Activated CD4-positive, alpha-beta T cell treated with anti-CD3 and anti-CD28 coated beads, Interleukin-2, amount 10 ng/mL, durations not matched to agents 7 days and 5 days (primary cell): Measurements from ENCODE around the gene OVCA2. TPM values are rescaled to one million over a fixed set of nuclear protein-coding genes. Genes with fewer than 3 reads are reported as not detected.
A peak's percentile ranks its signal among the peaks of the same experiment; 100 is the strongest.

ENCODE experiments used
- CTCF ChIA-PET: fragments of 350-600 bp; sonication (Branson Sonifier 250); formaldehyde crosslinking; loops from one replicate; lab custom pipeline; 2021; ENCODE audit warnings: antibody characterized with exemption; lab: Charles Lee
- POLR2A ChIA-PET: fragments of 350-600 bp; sonication (Branson Sonifier 250); formaldehyde crosslinking; loops from one replicate; lab custom pipeline; 2021; ENCODE audit warnings: antibody characterized with exemption; lab: Charles Lee
- DNase-seq: peaks from one replicate; pipeline ENCODE4 v3.0.0-alpha.2; 2020
- H3K27ac Mint-ChIP-seq: one replicate; pipeline ENCODE4 v1.8.0; 2021; ENCODE audit warnings: mild to moderate bottlenecking, moderate library complexity, mixed read lengths
- H3K27me3 Mint-ChIP-seq: one replicate; pipeline ENCODE4 v1.8.0; 2021; ENCODE audit warnings: mixed read lengths
- H3K36me3 Mint-ChIP-seq: one replicate; pipeline ENCODE4 v1.8.0; 2021; ENCODE audit warnings: low read depth, mixed read lengths
- H3K4me1 Mint-ChIP-seq: one replicate; pipeline ENCODE4 v1.8.0; 2021; ENCODE audit warnings: mixed read lengths
- H3K4me3 Mint-ChIP-seq: one replicate; pipeline ENCODE4 v1.8.0; 2021; ENCODE audit warnings: mild to moderate bottlenecking, moderate library complexity, mixed read lengths
- H3K9me3 Mint-ChIP-seq: one replicate; pipeline ENCODE4 v1.8.0; 2021; ENCODE audit warnings: mixed read lengths
- total RNA-seq, 2 experiments: library from RNA; stranded (reverse); gene quantifications; one replicate each; pipeline ENCODE4 v1.2.3, GENCODE V29; 2021

The OVCA2 gene
- total RNA-seq, 2 experiments from 2014 or later = 36.8 to 37.9 TPM

GRCh38 chr17:2018716-2019510, 22.9 kb upstream of the OVCA2 start:
- H3K27ac Mint-ChIP-seq = no peak overlapping the region
- peaks cover 48% of the 10 kb centered on the region for H3K27me3 Mint-ChIP-seq
- H3K4me3 Mint-ChIP-seq = no peak overlapping the region
- no peak for DNase-seq
- ChIA-PET POLR2A (no interaction called here), CTCF (interaction anchor here (0.6 to 1.7 kb wide), 2 partner anchors 10 to 1604 kb away, joined by 4 read pairs; no protein-coding TSS in a partner anchor)
- H3K9me3 Mint-ChIP-seq = peaks cover 2% of the 10 kb centered on the region
- no peaks in the 10 kb centered on the region for H3K36me3 Mint-ChIP-seq
- H3K4me1 Mint-ChIP-seq = peaks cover 2% of the 10 kb centered on the region

DNA sequence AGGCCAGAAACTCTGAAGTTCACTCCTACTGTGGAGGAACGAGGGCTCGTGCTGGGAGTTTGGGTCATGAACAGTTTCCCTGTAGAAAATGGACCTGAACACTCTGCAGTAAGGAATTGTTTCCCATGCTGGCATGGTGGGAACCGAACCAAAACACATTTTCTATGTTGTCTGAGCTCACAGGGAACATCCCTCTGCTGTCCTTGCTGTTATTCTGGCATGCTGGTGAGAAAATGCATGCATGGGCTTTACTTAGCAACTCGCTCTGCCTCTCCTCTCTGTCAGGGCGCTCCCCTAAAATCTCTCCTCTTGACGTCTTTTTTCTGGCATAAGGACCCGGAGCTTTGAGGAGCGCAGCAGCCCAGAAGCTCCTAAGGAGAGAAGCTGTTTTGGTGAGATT, 22.1 kb upstream of the OVCA2 start:
- CTCF ChIA-PET = interaction anchor here (0.6 to 1.7 kb wide), 3 partner anchors 8 to 1826 kb away, joined by 3 to 4 read pairs (median 3); partner anchors contain the start of gene NCBP3
- peaks cover 52% of the 10 kb centered on the region for H3K27me3 Mint-ChIP-seq

DNA sequence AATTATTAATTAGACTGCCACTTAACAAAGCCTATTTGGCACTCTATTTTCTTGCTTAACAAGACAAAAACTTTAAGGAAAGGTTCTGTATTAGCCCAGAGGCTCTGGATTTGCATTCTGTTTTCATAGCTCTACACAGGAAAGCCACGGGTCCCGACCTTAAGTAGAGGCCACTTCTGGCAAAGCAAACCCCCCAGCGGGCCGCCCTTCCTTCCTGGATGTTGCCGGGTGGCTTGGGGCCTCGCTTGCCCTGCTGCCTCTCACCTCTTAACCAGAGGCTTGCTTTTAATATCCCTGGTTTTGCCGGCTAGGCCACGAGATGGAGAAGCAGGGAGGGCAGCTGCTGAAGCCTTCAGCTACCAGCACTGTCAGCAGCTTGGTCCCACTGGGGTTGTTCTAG, 21.1 kb upstream of the OVCA2 start:
- ChIA-PET POLR2A (no interaction called here), CTCF (interaction anchor here (1.6 to 1.7 kb wide), 2 partner anchors 8 to 9 kb away, joined by 3 to 4 read pairs; no protein-coding TSS in a partner anchor)
- Mint-ChIP-seq H3K9me3 (no peaks in the 10 kb centered on the region), H3K27ac (no peak overlapping the region), H3K4me3 (no peak overlapping the region), H3K4me1 (peaks cover 7% of the 10 kb centered on the region), H3K27me3 (peaks cover 54% of the 10 kb centered on the region), H3K36me3 (no peaks in the 10 kb centered on the region)
- DNase-seq = no peak

More for the DNA sequence above, 22.1 kb upstream of the OVCA2 start:
- Mint-ChIP-seq H3K4me3 (no peak overlapping the region), H3K36me3 (no peaks in the 10 kb centered on the region), H3K4me1 (peaks cover 4% of the 10 kb centered on the region), H3K27ac (no peak overlapping the region), H3K9me3 (no peaks in the 10 kb centered on the region)
- no peak for DNase-seq
- POLR2A ChIA-PET = no interaction called here

DNA sequence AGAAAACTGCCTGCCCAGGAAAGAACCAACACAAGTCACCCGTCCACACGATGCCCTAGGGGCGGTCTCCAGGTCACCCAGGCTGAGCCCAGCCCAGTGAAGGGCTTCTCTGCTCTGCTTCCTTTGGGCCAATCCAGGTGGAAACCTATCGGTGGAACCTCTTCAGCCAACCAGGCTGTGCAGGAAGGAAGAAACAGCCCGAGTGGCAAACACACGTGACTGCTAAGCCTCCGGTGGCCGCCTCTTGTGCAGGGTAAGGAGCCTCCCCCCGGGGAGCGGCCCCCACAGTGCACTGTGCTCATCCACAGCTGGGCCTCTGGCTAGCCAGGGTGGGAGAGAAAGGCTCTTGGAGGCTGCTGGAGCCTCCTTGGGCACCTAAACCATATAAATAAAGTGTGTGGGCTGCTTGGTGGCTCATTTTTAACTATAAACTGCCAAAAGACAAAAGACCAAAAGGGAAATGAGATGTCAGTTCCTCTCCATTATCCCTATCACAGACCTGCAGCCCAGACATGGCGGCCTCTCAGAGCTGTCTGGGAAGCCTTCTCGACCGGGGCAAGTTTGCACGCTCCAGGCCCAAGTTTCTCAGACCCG, 19.1 kb upstream of the OVCA2 start:
- Mint-ChIP-seq H3K36me3 (peaks cover 3% of the 10 kb centered on the region), H3K27me3 (peaks cover 71% of the 10 kb centered on the region), H3K27ac (no peak overlapping the region), H3K9me3 (no peaks in the 10 kb centered on the region), H3K4me1 (peaks cover 13% of the 10 kb centered on the region), H3K4me3 (peak overlapping the region; percentile 22)
- no peak for DNase-seq
- ChIA-PET CTCF (no interaction called here), POLR2A (no interaction called here)

- DNase-seq = no peak
- CTCF ChIA-PET = no interaction called here
- Mint-ChIP-seq H3K36me3 (peaks cover 3% of the 10 kb centered on the region), H3K9me3 (no peaks in the 10 kb centered on the region), H3K27me3 (peaks cover 71% of the 10 kb centered on the region), H3K4me3 (peak overlapping the region; percentile 22), H3K4me1 (peaks cover 13% of the 10 kb centered on the region), H3K27ac (no peak overlapping the region)
- POLR2A ChIA-PET = no interaction called here
Observed at GRCh38 chr17:2023256-2023655, 18.6 kb upstream of the OVCA2 start.

DNA sequence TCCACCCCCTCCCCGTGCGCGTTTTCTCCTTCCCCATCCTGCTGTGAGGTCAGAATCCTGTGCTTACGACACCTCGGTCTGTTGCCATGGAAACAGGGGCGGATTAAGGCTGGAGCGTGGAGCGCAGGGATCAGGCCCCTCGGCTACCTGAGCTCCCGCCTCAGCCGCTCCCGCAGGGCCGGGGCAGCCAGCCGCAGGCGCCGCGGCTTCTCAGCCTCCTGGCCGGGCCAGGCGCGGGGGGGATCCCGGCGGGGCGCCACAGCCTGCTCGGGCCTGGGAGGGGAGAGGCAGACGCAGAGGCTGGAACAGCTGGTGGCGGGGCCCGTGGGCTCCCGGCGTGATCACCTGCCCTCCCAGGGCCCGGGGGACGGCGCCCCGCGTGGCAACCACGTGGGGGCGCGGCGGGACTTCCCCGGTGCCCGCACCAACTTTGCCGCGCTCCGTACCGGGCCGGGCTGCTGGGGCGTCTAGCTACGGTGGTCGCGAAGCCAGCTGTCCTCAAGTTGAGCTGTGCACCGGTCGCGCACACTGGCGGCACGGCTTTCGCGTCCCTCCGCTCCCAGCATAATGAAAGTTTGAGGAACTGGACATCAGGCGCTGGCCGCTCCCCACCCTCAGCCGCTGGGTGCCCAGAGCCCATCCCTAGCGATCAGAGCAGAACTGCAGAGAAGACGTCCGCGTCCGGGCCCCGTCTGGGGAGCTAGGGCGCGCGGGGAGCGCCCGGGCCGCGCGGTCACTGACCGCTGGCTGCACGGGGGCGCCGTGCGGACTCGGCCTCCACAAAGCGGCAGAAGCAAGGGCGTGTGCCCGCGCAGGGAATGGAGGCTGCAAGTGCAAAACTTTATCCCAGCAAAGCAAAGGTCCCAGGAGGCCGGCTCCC, 17.9 kb upstream of the OVCA2 start:
- POLR2A ChIA-PET = no interaction called here
- H3K27ac Mint-ChIP-seq = no peak overlapping the region
- H3K36me3 Mint-ChIP-seq = peaks cover 3% of the 10 kb centered on the region
- H3K4me3 Mint-ChIP-seq = no peak overlapping the region
- H3K9me3 Mint-ChIP-seq = no peaks in the 10 kb centered on the region
- CTCF ChIA-PET = interaction anchor here (1.3 to 2.4 kb wide), 3 partner anchors 15 to 115 kb away, joined by 3 to 6 read pairs (median 6); partner anchors contain the start of gene HIC1
- DNase-seq = peak; percentile 44
- H3K4me1 Mint-ChIP-seq = peaks cover 13% of the 10 kb centered on the region
- peaks cover 74% of the 10 kb centered on the region for H3K27me3 Mint-ChIP-seq

DNA sequence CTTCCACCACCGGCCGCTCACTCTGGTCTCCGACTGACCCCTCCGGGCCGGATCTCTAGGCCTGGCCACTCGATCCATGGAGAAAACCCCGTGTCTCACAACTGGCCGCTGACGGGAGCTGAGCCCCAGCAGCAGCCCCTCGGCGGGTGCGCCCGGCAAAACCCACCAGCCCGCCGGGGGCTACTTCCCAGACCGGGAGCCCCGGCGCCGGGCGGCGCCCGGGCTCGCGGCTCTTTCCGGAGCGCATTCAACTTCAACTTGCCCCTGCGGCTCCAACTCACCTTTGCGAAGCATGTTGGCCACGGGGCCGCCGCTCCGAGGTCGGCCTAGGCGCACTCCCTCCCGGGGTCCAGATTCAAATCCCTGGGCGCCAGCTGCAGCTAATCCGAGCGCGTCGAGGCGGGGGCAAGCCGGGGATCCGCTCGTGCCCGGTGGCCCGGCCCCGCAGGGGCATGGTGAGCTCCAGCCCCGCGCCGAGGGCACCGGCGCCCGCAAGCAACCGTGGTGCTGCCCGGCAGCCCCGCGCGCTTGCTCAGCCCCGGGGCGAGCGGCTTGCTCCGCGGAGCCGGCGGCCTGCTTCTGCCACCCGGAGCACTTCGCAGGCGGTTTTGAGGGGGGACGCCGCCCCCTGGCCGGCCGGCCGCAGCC, 17.1 kb upstream of the OVCA2 start:
- H3K4me3 Mint-ChIP-seq = no peak overlapping the region
- peaks cover 15% of the 10 kb centered on the region for H3K4me1 Mint-ChIP-seq
- ChIA-PET CTCF (interaction anchor here (0.6 to 2.4 kb wide), 8 partner anchors 14 to 308 kb away, joined by 3 to 6 read pairs (median 3); partner anchors contain the start of gene HIC1), POLR2A (no interaction called here)
- peaks cover 71% of the 10 kb centered on the region for H3K27me3 Mint-ChIP-seq
- no peak overlapping the region for H3K27ac Mint-ChIP-seq
- DNase-seq = no peak
- no peaks in the 10 kb centered on the region for H3K9me3 Mint-ChIP-seq
- H3K36me3 Mint-ChIP-seq = peaks cover 3% of the 10 kb centered on the region

GRCh38 chr17:2025220-2025621, 16.6 kb upstream of the OVCA2 start, which contains the start of gene RTN4RL1:
TSS of gene RTN4RL1 (minus strand) at chr17:2025334. CDS start at chr17:2024865, 469 bp downstream.
- H3K4me3 Mint-ChIP-seq = peak within 1 kb of the TSS; percentile 74
- H3K4me1 Mint-ChIP-seq = peaks cover 18% of the 10 kb centered on the region
- ChIA-PET CTCF (interaction anchor here (0.7 to 2.4 kb wide), 8 partner anchors 14 to 309 kb away, joined by 3 to 6 read pairs (median 4); partner anchors contain the start of gene HIC1), POLR2A (no interaction called here)
- peaks cover 66% of the 10 kb centered on the region for H3K27me3 Mint-ChIP-seq
- H3K27ac Mint-ChIP-seq = no peak within 1 kb of the TSS
- H3K9me3 Mint-ChIP-seq = no peaks in the 10 kb centered on the region
- H3K36me3 Mint-ChIP-seq = peaks cover 3% of the 10 kb centered on the region
- DNase-seq = peak; percentile 85

DNA sequence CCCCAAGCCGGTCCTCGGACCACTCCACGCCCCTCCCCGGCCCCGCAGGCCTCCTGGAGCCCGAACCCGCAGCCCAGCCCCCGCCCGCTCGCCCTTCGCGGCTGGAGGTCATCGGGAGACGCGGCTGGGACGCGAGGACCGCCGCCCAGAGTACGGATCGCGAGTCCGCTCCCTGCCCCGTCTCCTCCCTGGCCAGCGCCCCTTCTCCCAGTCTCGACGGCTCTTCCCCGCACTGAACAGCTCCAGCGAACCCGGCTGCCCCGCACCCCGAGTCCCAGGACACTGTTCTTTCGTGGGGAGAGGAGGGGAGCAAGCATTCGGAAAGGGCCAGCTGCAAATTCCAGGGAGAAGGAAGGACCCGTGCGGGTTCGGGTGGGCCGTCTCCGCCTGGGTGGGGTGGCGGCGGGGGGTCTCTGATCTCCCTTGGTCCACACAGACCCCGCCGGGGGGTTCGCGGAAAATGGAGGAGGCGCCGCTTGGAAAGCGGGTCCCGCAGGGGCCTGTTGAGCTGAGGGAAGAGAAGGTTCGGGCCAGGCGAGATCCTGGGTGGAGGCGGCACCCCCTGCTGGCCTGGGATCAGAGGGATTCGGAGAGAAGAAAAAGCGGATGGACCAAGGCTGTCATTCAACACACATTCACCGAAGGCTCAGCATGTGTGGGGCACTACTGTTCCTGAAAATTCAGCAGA, 16.1 kb upstream of the OVCA2 start:
- H3K27ac Mint-ChIP-seq = no peak overlapping the region
- DNase-seq = no peak
- H3K36me3 Mint-ChIP-seq = peaks cover 3% of the 10 kb centered on the region
- ChIA-PET CTCF (interaction anchor here (0.7 to 2.4 kb wide), 9 partner anchors 13 to 309 kb away, joined by 3 to 7 read pairs (median 4); partner anchors contain the start of gene HIC1), POLR2A (no interaction called here)
- peaks cover 63% of the 10 kb centered on the region for H3K27me3 Mint-ChIP-seq
- no peaks in the 10 kb centered on the region for H3K9me3 Mint-ChIP-seq
- H3K4me1 Mint-ChIP-seq = peaks cover 21% of the 10 kb centered on the region
- H3K4me3 Mint-ChIP-seq = peak overlapping the region; percentile 74

DNA sequence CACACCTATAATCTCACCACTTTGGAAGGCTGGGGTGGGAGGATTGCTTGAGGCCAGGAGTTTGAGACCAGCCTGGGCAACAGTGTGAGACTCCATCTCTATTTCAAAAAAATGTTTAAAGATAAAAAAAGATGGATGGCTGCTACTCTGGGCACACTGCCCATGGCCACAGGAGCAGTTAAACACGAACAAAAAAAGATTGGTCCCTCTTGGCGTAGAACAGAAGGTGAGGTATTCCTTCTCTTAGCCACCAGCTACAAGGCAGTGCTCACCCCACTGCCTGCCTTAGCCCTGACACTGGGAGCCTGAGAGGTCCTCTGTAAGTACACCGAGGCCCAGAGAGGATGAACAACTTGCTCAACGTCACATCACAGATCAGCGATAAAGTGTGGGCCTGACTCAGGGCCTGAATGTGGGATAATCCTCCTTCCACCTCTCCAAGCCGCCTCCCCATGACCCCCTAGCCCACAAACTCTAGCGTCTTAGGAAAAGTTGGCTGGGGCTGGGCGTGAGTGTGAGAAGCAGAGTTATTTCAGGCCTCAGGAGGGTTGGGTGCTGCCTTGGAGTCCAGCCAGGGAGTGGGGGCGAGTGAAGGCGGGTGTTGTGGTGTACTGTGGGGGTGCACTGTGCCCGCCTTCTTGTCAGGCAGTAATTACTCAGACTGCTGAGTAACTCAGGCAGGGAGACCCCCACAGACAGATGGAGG, 14.1 kb upstream of the OVCA2 start:
- CTCF ChIA-PET = interaction anchor here (1.5 to 2.4 kb wide), 2 partner anchors 8 to 31 kb away, joined by 4 to 7 read pairs; no protein-coding TSS in a partner anchor
- H3K27ac Mint-ChIP-seq = no peak overlapping the region
- H3K4me3 Mint-ChIP-seq = no peak overlapping the region
- no peak for DNase-seq
- peaks cover 30% of the 10 kb centered on the region for H3K4me1 Mint-ChIP-seq
- peaks cover 3% of the 10 kb centered on the region for H3K36me3 Mint-ChIP-seq
- peaks cover 49% of the 10 kb centered on the region for H3K27me3 Mint-ChIP-seq
- POLR2A ChIA-PET = no interaction called here
- no peaks in the 10 kb centered on the region for H3K9me3 Mint-ChIP-seq

DNA sequence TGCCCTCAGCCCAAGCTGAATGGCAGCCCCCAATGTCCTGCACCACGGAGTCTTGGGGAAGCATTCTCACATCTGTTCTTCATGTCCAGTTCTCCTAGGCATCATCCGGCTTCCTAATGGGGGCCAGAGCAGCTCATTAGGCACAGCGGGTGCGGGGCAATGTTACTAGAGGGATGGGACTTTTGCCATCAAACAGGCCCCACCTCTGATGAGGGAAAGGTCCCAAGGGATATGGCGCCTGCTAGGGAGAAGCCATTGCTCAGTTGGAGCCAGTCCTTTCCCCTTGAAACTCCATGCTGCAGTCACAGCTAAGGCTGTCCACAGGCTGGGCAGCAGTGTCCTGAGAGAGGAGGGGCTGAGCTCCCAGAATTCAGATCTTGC, 13.6 kb upstream of the OVCA2 start:
- CTCF ChIA-PET = interaction anchor here (1.5 to 2.4 kb wide), 2 partner anchors 8 to 30 kb away, joined by 4 to 7 read pairs; no protein-coding TSS in a partner anchor
- Mint-ChIP-seq H3K4me3 (no peak overlapping the region), H3K9me3 (no peaks in the 10 kb centered on the region)

More for the DNA sequence above, 13.6 kb upstream of the OVCA2 start:
- H3K36me3 Mint-ChIP-seq = peaks cover 3% of the 10 kb centered on the region
- no peak overlapping the region for H3K27ac Mint-ChIP-seq
- H3K4me1 Mint-ChIP-seq = peaks cover 28% of the 10 kb centered on the region
- POLR2A ChIA-PET = no interaction called here
- peaks cover 44% of the 10 kb centered on the region for H3K27me3 Mint-ChIP-seq
- DNase-seq = no peak
